ENCODE data around the gene WDR19. TPM values are rescaled to one million over a fixed set of nuclear protein-coding genes. Genes with fewer than 3 reads are reported as not detected.
A peak's percentile ranks its signal among the peaks of the same experiment; 100 is the strongest.
"Not testable (repeated sequence)": the region's sequence is repeated elsewhere in the genome, so short reads cannot be mapped to it uniquely, and the experiment has no call there.

WDR19 gene
- total RNA-seq: 10 to 100 TPM; 13.1 to 14.2 TPM

GRCh38 chr4:39181905-39182638 is at the start of gene WDR19:
TSS of gene WDR19 (plus strand) at chr4:39182529. CDS start at chr4:39182558, 29 bp downstream.
- peak; percentile 98 for ATAC-seq (replicated peaks in 1 of 2)
- Mint-ChIP-seq H3K27ac (no peak within 1 kb of the TSS), H3K9me3 (no peaks in the 10 kb centered on the region), H3K4me3 (no peak within 1 kb of the TSS), H3K27me3 (ENCODE audit: low read depth) (no peaks in the 10 kb centered on the region), H3K4me1 (ENCODE audit: low read depth) (peaks cover 7% of the 10 kb centered on the region), H3K36me3 (ENCODE audit: insufficient read depth in 2 of 2) (no peaks in the 10 kb centered on the region)
- DNase-seq: peak; percentile 98 to 99

- Mint-ChIP-seq H3K4me1 (ENCODE audit: low read depth) (peaks cover 12% of the 10 kb centered on the region), H3K4me3 (no peak overlapping the region), H3K27ac (no peak overlapping the region), H3K27me3 (ENCODE audit: low read depth) (no peaks in the 10 kb centered on the region), H3K9me3 (no peaks in the 10 kb centered on the region), H3K36me3 (ENCODE audit: insufficient read depth in 2 of 2) (peaks cover 0 to 2% of the 10 kb centered on the region in 2 donors)
- DNase-seq (no peak), ATAC-seq (replicated peaks in 1 of 2) (no peak)
These were observed 48.7 kb upstream of the WDR19 start for GRCh38 chr4:39133623-39134022.

DNA sequence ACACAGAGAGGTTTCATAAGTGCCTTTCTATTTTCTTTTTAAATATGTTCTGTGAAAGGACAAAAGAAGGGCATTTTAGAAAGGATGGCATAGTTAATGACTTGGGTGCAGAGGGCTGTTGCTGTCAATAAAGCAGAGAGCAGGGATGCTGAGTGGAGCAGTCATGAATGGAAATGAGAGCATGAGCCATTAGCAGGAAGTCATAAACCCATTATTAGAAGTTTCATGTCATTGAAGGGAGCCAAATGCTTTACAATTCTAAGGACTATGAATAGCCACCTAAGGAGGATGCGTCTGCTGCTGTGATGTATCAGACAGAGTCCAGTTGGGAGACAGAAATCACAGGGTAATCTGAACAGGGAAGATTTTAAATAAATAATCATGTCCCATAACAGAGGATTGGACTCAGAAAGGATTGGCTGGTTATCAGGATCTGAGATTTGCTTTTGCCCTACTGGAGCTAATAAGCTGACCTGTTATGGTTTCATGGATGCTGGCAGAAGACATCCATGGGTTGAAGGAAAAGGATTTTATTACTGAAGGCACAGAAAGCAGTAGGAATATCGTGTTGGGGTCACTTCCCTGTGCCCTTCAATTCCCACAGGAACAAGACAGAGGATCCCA is 47.5 kb upstream of the WDR19 start:
- Mint-ChIP-seq H3K36me3 (ENCODE audit: insufficient read depth in 2 of 2) (peaks cover 0 to 2% of the 10 kb centered on the region in 2 donors), H3K4me3 (peak overlapping the region in 1 of 2 donors; percentile 4), H3K27me3 (ENCODE audit: low read depth) (no peaks in the 10 kb centered on the region), H3K27ac (peak overlapping the region; percentile 67), H3K4me1 (ENCODE audit: low read depth) (peaks cover 12% of the 10 kb centered on the region), H3K9me3 (no peaks in the 10 kb centered on the region)
- ATAC-seq (replicated peaks in 1 of 2) (no peak), DNase-seq (no peak)

DNA sequence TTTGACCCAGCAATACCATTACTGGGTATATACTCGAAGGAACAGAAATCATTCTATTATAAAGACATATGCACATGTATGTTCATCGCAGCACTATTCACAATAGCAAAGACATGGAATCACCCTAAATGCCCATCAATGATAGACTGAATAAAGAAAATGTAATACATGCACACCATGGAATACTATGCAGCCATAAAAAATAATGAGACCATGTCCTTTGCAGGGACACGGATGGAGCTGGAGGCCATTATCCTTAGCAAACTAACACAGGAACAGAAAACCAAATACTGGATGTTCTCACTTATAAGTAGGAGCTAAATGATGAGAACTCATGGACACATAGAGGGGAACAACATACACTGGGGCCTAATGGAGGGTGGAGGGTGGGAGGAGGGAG is 44.1 kb upstream of the WDR19 start:
- H3K4me3 Mint-ChIP-seq; DNase-seq; ATAC-seq (replicated peaks in 1 of 2); H3K9me3 Mint-ChIP-seq; H3K27ac Mint-ChIP-seq; H3K27me3 Mint-ChIP-seq (ENCODE audit: low read depth); H3K36me3 Mint-ChIP-seq (ENCODE audit: insufficient read depth in 2 of 2): not testable (repeated sequence)
- peaks cover 12% of the 10 kb centered on the region for H3K4me1 Mint-ChIP-seq (ENCODE audit: low read depth)

DNA sequence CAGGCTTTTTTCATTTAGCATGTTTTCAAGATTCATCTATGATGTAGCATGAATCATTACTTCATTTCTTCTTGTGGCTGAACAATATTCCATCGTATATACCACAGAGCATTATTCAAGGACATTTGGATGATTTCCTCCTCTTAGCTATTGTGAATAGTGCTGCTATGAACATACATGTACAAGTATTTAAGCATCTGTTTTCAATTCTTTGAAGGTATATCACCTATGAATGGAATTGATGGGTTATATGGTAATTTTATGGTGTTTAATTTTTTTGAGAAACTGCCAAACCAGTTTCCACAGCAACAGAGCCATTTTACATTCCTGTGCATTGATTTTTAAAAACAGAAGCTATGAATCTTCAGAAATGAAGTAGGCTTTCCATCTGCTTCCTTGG is 36.1 kb upstream of the WDR19 start:
- no peaks in the 10 kb centered on the region for H3K9me3 Mint-ChIP-seq
- ATAC-seq (replicated peaks in 1 of 2): no peak
- H3K27ac Mint-ChIP-seq: peak overlapping the region; percentile 84
- no peak for DNase-seq
- H3K4me1 Mint-ChIP-seq (ENCODE audit: low read depth): peaks cover 5% of the 10 kb centered on the region
- no peaks in the 10 kb centered on the region for H3K27me3 Mint-ChIP-seq (ENCODE audit: low read depth)
- H3K4me3 Mint-ChIP-seq: no peak overlapping the region
- H3K36me3 Mint-ChIP-seq (ENCODE audit: insufficient read depth in 2 of 2): peaks cover 0 to 2% of the 10 kb centered on the region in 2 donors

DNA sequence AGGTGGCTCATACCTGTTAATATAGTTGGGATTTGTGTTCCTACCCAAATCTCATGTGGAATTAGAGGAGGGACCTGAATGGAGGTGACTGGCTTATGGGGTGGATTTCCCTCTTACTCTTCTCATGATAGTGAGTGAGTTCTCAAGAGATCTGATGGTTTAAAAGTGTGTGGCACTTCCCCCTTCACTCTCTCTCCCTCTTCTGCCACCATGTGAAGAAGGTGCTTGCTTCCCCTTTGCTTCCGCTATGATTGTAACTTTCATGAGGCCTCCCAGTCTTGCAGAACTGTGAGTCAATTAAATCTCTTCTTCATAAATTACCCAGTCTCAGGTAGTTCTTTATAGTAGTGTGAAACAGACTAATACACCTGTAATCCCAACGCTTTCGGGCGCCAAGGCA is 28.3 kb upstream of the WDR19 start:
- no peak overlapping the region for H3K27ac Mint-ChIP-seq
- no peaks in the 10 kb centered on the region for H3K9me3 Mint-ChIP-seq
- DNase-seq: no peak
- H3K27me3 Mint-ChIP-seq (ENCODE audit: low read depth): no peaks in the 10 kb centered on the region
- no peak for ATAC-seq (replicated peaks in 1 of 2)
- H3K36me3 Mint-ChIP-seq (ENCODE audit: insufficient read depth in 2 of 2): peaks cover 0 to under 1% of the 10 kb centered on the region in 2 donors
- H3K4me1 Mint-ChIP-seq (ENCODE audit: low read depth): peaks cover 9% of the 10 kb centered on the region
- no peak overlapping the region for H3K4me3 Mint-ChIP-seq

- Mint-ChIP-seq H3K27ac (no peak overlapping the region), H3K36me3 (ENCODE audit: insufficient read depth in 2 of 2) (no peaks in the 10 kb centered on the region), H3K27me3 (ENCODE audit: low read depth) (no peaks in the 10 kb centered on the region), H3K4me1 (ENCODE audit: low read depth) (no peaks in the 10 kb centered on the region), H3K4me3 (no peak overlapping the region), H3K9me3 (no peaks in the 10 kb centered on the region)
- no peak for DNase-seq
- ATAC-seq (replicated peaks in 1 of 2): no peak
These were observed 24.8 kb upstream of the WDR19 start for GRCh38 chr4:39157520-39157919.

DNA sequence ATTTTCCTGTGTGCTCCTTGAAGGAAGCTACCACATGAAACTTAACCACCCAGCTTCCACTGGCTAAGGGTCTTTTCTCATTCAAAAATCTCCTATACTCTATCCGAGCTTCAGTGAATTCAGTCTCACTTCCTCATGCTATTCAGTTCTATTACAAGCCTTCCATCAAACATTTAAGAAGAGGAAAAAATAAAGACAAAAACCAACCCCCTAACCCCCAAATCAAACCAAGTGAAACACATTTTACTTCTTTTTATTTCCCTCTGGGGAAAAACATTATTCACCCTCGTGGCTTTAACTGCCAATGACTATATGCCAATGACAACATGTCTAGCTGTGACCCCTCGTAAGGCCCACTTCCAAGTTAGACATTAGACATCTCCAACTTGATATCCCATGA is 16.2 kb upstream of the WDR19 start:
- Mint-ChIP-seq H3K4me1 (ENCODE audit: low read depth) (no peaks in the 10 kb centered on the region), H3K4me3 (no peak overlapping the region), H3K36me3 (ENCODE audit: insufficient read depth in 2 of 2) (peaks cover 0 to 3% of the 10 kb centered on the region in 2 donors), H3K27me3 (ENCODE audit: low read depth) (no peaks in the 10 kb centered on the region), H3K9me3 (peaks cover 4 to 6% of the 10 kb centered on the region in 2 donors), H3K27ac (no peak overlapping the region)
- DNase-seq (no peak), ATAC-seq (replicated peaks in 1 of 2) (no peak)

DNA sequence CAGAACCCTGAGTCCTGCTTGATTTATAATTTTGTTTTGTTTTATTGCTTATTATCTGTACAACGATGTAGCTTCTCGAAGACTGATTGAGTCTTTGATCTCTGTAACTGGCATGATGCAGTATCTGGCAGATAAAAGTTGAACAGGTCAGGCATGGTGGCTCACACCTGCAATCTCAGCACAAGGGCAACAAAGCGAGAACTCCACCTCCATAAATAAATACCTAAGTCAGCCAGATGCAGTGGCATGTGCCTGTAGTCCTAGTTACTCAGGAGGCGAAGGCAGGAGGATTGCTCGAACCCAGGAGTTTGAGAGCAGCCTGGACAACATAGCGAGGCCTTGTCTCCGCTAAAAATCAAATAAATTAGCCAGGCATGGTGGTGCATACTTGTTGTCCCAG is 15.7 kb upstream of the WDR19 start:
- DNase-seq (no peak), ATAC-seq (replicated peaks in 1 of 2) (no peak)
- Mint-ChIP-seq H3K9me3 (peaks cover 4 to 6% of the 10 kb centered on the region in 2 donors), H3K36me3 (ENCODE audit: insufficient read depth in 2 of 2) (peaks cover 0 to 3% of the 10 kb centered on the region in 2 donors), H3K4me1 (ENCODE audit: low read depth) (no peaks in the 10 kb centered on the region), H3K27ac (no peak overlapping the region), H3K4me3 (no peak overlapping the region), H3K27me3 (ENCODE audit: low read depth) (no peaks in the 10 kb centered on the region)

DNA sequence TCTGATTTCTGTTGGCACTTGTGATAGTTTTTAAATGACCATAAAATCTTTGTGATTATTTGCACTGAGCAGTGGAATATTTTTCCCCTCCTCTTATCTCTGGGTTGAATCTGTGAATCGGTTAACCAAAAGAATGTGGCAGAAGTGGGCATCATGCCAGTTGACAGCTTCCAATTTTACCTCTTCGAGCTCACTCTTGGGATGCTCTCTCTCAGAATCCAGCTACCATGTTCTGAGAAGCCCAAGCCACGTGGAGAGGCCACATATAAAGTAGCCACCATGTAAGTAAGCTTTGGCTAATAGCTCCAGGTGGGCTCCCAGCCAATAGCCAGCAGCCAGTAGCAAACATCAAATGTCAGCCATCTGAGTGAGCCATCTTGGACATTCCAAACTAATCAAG is 12.9 kb upstream of the WDR19 start:
- H3K9me3 Mint-ChIP-seq: peaks cover 4 to 6% of the 10 kb centered on the region in 2 donors

DNA sequence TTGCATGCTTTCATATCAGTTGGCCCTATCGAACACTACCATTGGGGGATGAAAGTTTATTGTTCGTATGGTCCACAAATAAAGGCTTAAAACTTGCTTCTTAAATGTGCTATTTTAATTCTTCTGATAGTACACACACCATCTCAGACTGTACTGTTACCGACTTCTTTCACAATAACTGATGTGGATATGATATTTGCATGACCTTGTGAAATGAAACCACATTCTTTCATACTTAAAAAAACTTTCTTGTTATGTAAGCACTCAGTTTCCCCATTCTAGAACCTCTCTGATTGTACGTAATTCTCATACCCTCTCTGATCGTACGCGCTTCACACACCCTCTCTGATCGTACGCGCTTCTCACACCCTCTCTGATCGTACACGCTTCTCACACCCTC is 12.0 kb upstream of the WDR19 start:
- Mint-ChIP-seq H3K27ac (no peak overlapping the region), H3K27me3 (ENCODE audit: low read depth) (peaks cover 10% of the 10 kb centered on the region), H3K4me3 (no peak overlapping the region), H3K4me1 (ENCODE audit: low read depth) (no peaks in the 10 kb centered on the region), H3K36me3 (ENCODE audit: insufficient read depth in 2 of 2) (peaks cover 0 to 3% of the 10 kb centered on the region in 2 donors), H3K9me3 (peaks cover 4 to 6% of the 10 kb centered on the region in 2 donors)
- ATAC-seq (replicated peaks in 1 of 2) (no peak), DNase-seq (no peak)

More for the DNA sequence above, 12.9 kb upstream of the WDR19 start:
- peaks cover under 1% of the 10 kb centered on the region for H3K27me3 Mint-ChIP-seq (ENCODE audit: low read depth)
- no peaks in the 10 kb centered on the region for H3K4me1 Mint-ChIP-seq (ENCODE audit: low read depth)
- H3K27ac Mint-ChIP-seq: no peak overlapping the region
- H3K36me3 Mint-ChIP-seq (ENCODE audit: insufficient read depth in 2 of 2): peaks cover 0 to 3% of the 10 kb centered on the region in 2 donors
- DNase-seq (no peak), ATAC-seq (replicated peaks in 1 of 2) (no peak)
- H3K4me3 Mint-ChIP-seq: no peak overlapping the region

- peaks cover 13% of the 10 kb centered on the region for H3K27me3 Mint-ChIP-seq (ENCODE audit: low read depth)
- H3K4me1 Mint-ChIP-seq (ENCODE audit: low read depth): peaks cover 6% of the 10 kb centered on the region
- no peak overlapping the region for H3K27ac Mint-ChIP-seq
- H3K4me3 Mint-ChIP-seq: no peak overlapping the region
- H3K36me3 Mint-ChIP-seq (ENCODE audit: insufficient read depth in 2 of 2): no peaks in the 10 kb centered on the region
- no peaks in the 10 kb centered on the region for H3K9me3 Mint-ChIP-seq
- ATAC-seq (replicated peaks in 1 of 2): no peak
- no peak for DNase-seq
These were observed 3.6 kb upstream of the WDR19 start for GRCh38 chr4:39178706-39179105.

- Mint-ChIP-seq H3K36me3 (ENCODE audit: insufficient read depth in 2 of 2) (no peaks in the 10 kb centered on the region), H3K27ac (no peak overlapping the region), H3K4me3 (no peak overlapping the region), H3K27me3 (ENCODE audit: low read depth) (peaks cover 9% of the 10 kb centered on the region), H3K4me1 (ENCODE audit: low read depth) (peaks cover 7% of the 10 kb centered on the region), H3K9me3 (no peaks in the 10 kb centered on the region)
- DNase-seq (no peak), ATAC-seq (replicated peaks in 1 of 2) (no peak)
These were observed 2.6 kb upstream of the WDR19 start for GRCh38 chr4:39179681-39180080.

All from activated T-cell treated with anti-CD3 and anti-CD28 coated beads, Interleukin-2, amount 50 U/mL, for 72 hours (primary cell).